GM21390 (cell line): Measurements from ENCODE around the gene SLCO2A1.

ENCODE experiments used
- ATAC-seq: cut with Tn5 transposase; IDR thresholded peaks from one replicate; pipeline ENCODE4 v1.9.1; 2021; ENCODE audit not compliant: unreplicated experiment

The SLCO2A1 gene

GRCh38 chr3:133886031-133886722, 143.5 kb downstream of the SLCO2A1 start:
- ATAC-seq = no peak

- no peak for ATAC-seq
Measured at GRCh38 chr3:133884887-133885711, 144.6 kb downstream of the SLCO2A1 start.

- ATAC-seq = no peak
Measured at GRCh38 chr3:133884054-133884886, 145.5 kb downstream of the SLCO2A1 start.

- no peak for ATAC-seq
Measured at GRCh38 chr3:133883641-133884040, 146.1 kb downstream of the SLCO2A1 start.

DNA sequence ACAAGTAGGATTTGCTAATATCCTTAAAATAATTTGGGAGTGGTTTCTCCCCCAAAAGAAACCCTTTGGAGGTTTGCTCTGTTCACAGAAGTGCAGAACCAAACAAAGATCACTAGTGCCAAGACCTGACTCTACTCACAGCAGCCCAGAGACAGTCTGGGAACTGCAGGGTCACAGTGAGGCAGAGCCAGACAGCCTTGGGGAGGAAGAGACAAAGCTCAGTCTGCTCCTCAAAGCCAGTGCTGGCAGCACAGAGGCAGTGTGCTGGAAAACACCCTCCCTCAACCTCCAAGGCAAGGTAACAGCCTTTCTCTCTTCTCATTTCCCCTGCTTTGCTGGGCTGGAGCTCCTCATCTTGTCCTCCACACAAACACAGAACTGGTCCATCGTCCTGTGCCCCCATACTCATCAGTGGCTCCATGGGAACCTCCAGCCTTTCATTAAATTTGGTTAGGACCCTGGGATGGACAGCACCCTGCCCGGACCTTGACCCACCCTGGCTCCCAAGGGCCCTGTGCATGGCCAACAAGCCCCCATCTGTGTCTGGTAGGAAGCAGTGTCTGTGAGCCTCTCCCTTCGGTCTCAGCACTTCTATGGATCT, 146.6 kb downstream of the SLCO2A1 start:
- no peak for ATAC-seq

- ATAC-seq = no peak
Measured at GRCh38 chr3:133881939-133882825, 147.5 kb downstream of the SLCO2A1 start.

DNA sequence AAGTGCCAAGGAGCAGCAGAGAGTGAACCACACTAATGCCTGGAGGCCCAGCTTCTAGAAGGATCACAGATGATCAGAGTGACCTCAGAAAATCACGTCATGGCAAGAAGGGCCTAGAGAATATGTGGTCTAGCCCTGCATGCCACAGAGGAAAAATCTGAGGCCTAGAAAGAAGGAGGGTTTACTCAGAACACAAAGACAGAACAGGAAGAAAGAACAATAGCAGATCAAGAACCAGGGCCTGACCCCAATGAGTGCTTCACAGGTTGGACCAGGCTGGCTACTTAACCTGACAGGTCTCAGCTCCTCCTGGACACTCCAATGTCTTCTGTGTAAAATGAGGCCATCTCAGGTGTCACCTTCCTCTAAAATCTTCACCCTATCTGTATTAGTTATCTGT, 148.2 kb downstream of the SLCO2A1 start:
- no peak for ATAC-seq

GRCh38 chr3:133880886-133881455, 148.8 kb downstream of the SLCO2A1 start:
- no peak for ATAC-seq

GRCh38 chr3:133880287-133880686, 149.4 kb downstream of the SLCO2A1 start:
- peak; percentile 72 for ATAC-seq

- ATAC-seq = no peak
Measured at GRCh38 chr3:133878518-133878917, 151.2 kb downstream of the SLCO2A1 start.
